GM12878 (cell line): ENCODE results near the gene C21orf58. TPM values are rescaled to one million over a fixed set of nuclear protein-coding genes. Genes with fewer than 3 reads are reported as not detected.

Experiments
- BHLHE40 ChIP-seq, 2 experiments: fragments of 450-650 bp in 1 of 2; IDR thresholded peaks; 2 replicates each; pipeline ENCODE4 v1.6.1; 2011 to 2017; ENCODE audit warnings: low read depth in 2 of 2, borderline replicate concordance in 1 of 2, improper control_type of control experiment in 1 of 2, low read length in 1 of 2, mild to moderate bottlenecking in 1 of 2
- BRCA1 ChIP-seq: IDR thresholded peaks from 2 replicates; pipeline ENCODE4 v1.6.1; 2011; ENCODE audit warnings: low read depth, low read length, improper control_type of control experiment
- CREB1 ChIP-seq: IDR thresholded peaks from 2 replicates; pipeline ENCODE4 v1.6.1; 2012; ENCODE audit warnings: low read depth, mild to moderate bottlenecking, inconsistent platforms
- CREM ChIP-seq: IDR thresholded peaks from 2 replicates; pipeline ENCODE4 v1.6.1; 2014; ENCODE audit warnings: antibody characterized with exemption, low read depth
- ESRRA ChIP-seq: IDR thresholded peaks from 2 replicates; pipeline ENCODE4 v1.6.1; 2012; ENCODE audit warnings: mild to moderate bottlenecking, low read length, improper control_type of control experiment
- FOXM1 ChIP-seq: IDR thresholded peaks from 2 replicates; pipeline ENCODE4 v1.6.1; 2012; ENCODE audit warnings: low read depth, mild to moderate bottlenecking, inconsistent platforms, low read length, moderate library complexity
- IKZF2 ChIP-seq, 2 experiments: fragments of 450-650 bp; IDR thresholded peaks; 2 replicates each; pipeline ENCODE4 v1.6.1; 2017; ENCODE audit warnings: mild to moderate bottlenecking in 2 of 2, moderate library complexity in 2 of 2
- IRF4 ChIP-seq: IDR thresholded peaks from 2 replicates; pipeline ENCODE4 v1.6.1; 2011; ENCODE audit warnings: low read depth, low read length
- MXI1 ChIP-seq: fragments of 150-350 bp; IDR thresholded peaks from 2 replicates; pipeline ENCODE4 v1.6.1; 2011; ENCODE audit warnings: low read depth, mild to moderate bottlenecking, inconsistent platforms, low read length, improper control_type of control experiment
- NFIC ChIP-seq: IDR thresholded peaks from 2 replicates; pipeline ENCODE4 v1.6.1; 2012; ENCODE audit warnings: low read depth, mild to moderate bottlenecking, inconsistent platforms, low read length, moderate library complexity
- NR2C1 ChIP-seq: fragments of 450-650 bp; IDR thresholded peaks from 2 replicates; pipeline ENCODE4 v1.6.1; 2017; ENCODE audit warnings: antibody characterized with exemption, mild to moderate bottlenecking, moderate library complexity
- PKNOX1 ChIP-seq: fragments of 450-650 bp; IDR thresholded peaks from 2 replicates; pipeline ENCODE4 v1.6.1; 2016; ENCODE audit warnings: mild to moderate bottlenecking
- SMAD1 ChIP-seq: fragments of 450-650 bp; IDR thresholded peaks from 2 replicates; pipeline ENCODE4 v1.6.1; 2018; ENCODE audit warnings: mild to moderate bottlenecking, low read depth; ENCODE audit not compliant: partially characterized antibody
- SMC3 ChIP-seq: IDR thresholded peaks from 2 replicates; pipeline ENCODE4 v1.6.1; 2011; ENCODE audit warnings: low read length, improper control_type of control experiment, borderline replicate concordance
- SREBF2 ChIP-seq: IDR thresholded peaks from 2 replicates; pipeline ENCODE4 v1.6.1; 2012; ENCODE audit warnings: mild to moderate bottlenecking, low read length
- SUZ12 ChIP-seq: fragments of 200-600 bp; sonication (generic); IDR thresholded peaks from one replicate; pipeline ENCODE4 v1.6.1; 2018; ENCODE audit warnings: antibody characterized with exemption, mild to moderate bottlenecking; ENCODE audit not compliant: unreplicated experiment
- USF1 ChIP-seq: IDR thresholded peaks from 2 replicates; pipeline ENCODE4 v1.6.1; 2011; ENCODE audit warnings: borderline replicate concordance, low read depth, mild to moderate bottlenecking, moderate library complexity, mixed read lengths, low read length; ENCODE audit not compliant: insufficient read depth; ENCODE audit errors: extremely low read length
- USF2 ChIP-seq: IDR thresholded peaks from 2 replicates; pipeline ENCODE4 v1.6.1; 2011; ENCODE audit warnings: low read depth, low read length, improper control_type of control experiment, borderline replicate concordance
- ZBTB11 ChIP-seq: fragments of 450-650 bp; formaldehyde crosslinking; IDR thresholded peaks from 2 replicates; pipeline ENCODE4 v1.5.0; 2022; ENCODE audit warnings: mild to moderate bottlenecking, missing genetic modification characterization
- ZBTB33 ChIP-seq: fragments of 450-650 bp; IDR thresholded peaks from 2 replicates; pipeline ENCODE4 v1.6.1; 2017; ENCODE audit warnings: mild to moderate bottlenecking
- ZNF274 ChIP-seq: IDR thresholded peaks from one replicate; pipeline ENCODE4 v1.8.0; 2011; ENCODE audit not compliant: insufficient read length, insufficient read depth
- polyA plus RNA-seq, 11 experiments: library from polyadenylated mRNA; depleted of rRNA in 4 of 11; unstranded in 6 of 11; stranded (reverse) in 5 of 11; fragments of >200 nt; fragmentation: Nextera tagmentation in 4 of 11; fragmentation: Illumina TruSeq in 1 of 11; extraction: Ambion mirVana in 4 of 11; extraction: Trizol in 1 of 11; gene quantifications; 1 replicate in 1 of 11; 2 replicates in 10 of 11; pipeline versions ENCODE4 v1.2.1 to v1.2.3, GENCODE V29; 2011 to 2016; ENCODE audit warnings: inconsistent platforms in 2 of 11, missing spikeins in 2 of 11, low read depth in 1 of 11
- total RNA-seq, 4 experiments: library from RNA; depleted of rRNA in 3 of 4; stranded (reverse); fragments of >200 nt in 3 of 4; fragmentation: Illumina TruSeq in 1 of 4; extraction: Trizol in 1 of 4; gene quantifications; 2 replicates each; pipeline versions ENCODE4 v1.2.1 to v1.2.3, GENCODE V29; 2013 to 2021
- TF ChIP-seq, protein P1 (sequence below): IDR thresholded peaks from 2 replicates; pipeline ENCODE4 v1.6.1; 2012; ENCODE audit warnings: low read depth, low read length, improper control_type of control experiment

Gene C21orf58
- total and polyA plus RNA-seq, 10 of the 15 experiments (the other 5 are each of a cell fraction or from before 2014, with no cell fraction given): 1.1 to 22.3 (median 11.8) TPM

- TF ChIP-seq SMAD1 (no peak), IRF4 (no peak), USF2 (no peak), NR2C1 (no peak), ZBTB11 (CRISPR knock-in tag) (no peak), ZNF274 (no peak), FOXM1 (no peak), CREB1 (no peak), SREBF2 (no peak), CREM (no peak), BRCA1 (peak; percentile 79), USF1 (no peak), SMC3 (no peak), SUZ12 (no peak), ESRRA (no peak), IKZF2 (IDR thresholded peaks at IDR 0.05) (no peak), NFIC (no peak), MXI1 (peak; percentile 74), PKNOX1 (peak; percentile 71; the same call in 1 of the 2 replicates), ZBTB33 (no peak), BHLHE40 (IDR thresholded peaks at IDR 0.05; ENCODE audit: borderline replicate concordance in 1 of 2, low read depth in 2 of 2, low read length in 1 of 2) (peak; percentile 91 to 93)
- TF ChIP-seq, protein P1, sequence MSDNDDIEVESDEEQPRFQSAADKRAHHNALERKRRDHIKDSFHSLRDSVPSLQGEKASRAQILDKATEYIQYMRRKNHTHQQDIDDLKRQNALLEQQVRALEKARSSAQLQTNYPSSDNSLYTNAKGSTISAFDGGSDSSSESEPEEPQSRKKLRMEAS: no peak; the same call in 1 of the 2 replicates
These were observed 70.0 kb downstream of the C21orf58 start (continued) for GRCh38 chr21:46253610-46254124.
